Stomach (tissue), 4 donors: ENCODE measurements around the gene ERICH3.

ENCODE experiments used
- CTCF ChIP-seq, 7 experiments: fragments of 450-650 bp in 4 of 7; fragments of 200-600 bp in 3 of 7; sonication (generic) in 3 of 7; IDR thresholded peaks; one replicate each; pipeline ENCODE4 v1.5.1; 2016 to 2019; ENCODE audit warnings: antibody characterized with exemption in 7 of 7, control low read depth in 2 of 7, mild to moderate bottlenecking in 1 of 7
- POLR2A ChIP-seq, 4 donors: fragments of 450-650 bp; IDR thresholded peaks; one replicate each; pipeline ENCODE4 v1.6.1; 2016; ENCODE audit warnings: antibody characterized with exemption in 4 of 4, control low read depth in 2 of 4, mild to moderate bottlenecking in 1 of 4, moderate library complexity in 1 of 4
- POLR2AphosphoS5 ChIP-seq, 3 donors: sonication (generic); formaldehyde crosslinking; IDR thresholded peaks; one replicate each; pipeline ENCODE4 v1.6.1; 2016; ENCODE audit warnings: antibody characterized with exemption in 3 of 3

DNA sequence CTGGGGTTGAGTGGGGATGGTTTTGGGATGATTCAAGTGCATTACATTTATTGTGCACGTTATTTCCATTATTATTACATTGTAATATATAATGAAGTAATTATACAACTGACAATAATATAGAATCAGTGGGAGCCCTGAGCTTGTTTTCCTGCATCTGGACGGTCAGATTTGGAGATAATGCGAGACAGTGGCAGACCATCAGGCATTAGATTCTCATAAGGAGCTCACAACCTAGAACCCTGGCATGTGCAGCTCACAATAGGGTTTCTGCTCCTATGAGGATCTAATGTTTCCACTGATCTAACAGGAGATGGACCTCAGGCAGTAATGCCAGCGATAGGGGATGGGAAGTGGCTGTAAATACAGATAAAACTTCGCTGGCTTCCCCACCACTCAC is 83.3 kb downstream of the ERICH3 start:
- TF ChIP-seq POLR2A (IDR thresholded peaks at IDR 0.05) (no peak), CTCF (IDR thresholded peaks at IDR 0.05) (no peak), POLR2AphosphoS5 (IDR thresholded peaks at IDR 0.05) (no peak)
